Activated CD4-positive, alpha-beta T cell treated with anti-CD3 and anti-CD28 coated beads, Interleukin-2, Interleukin-4, amounts not matched to agents 100 ng/mL and 50 ng/mL, durations not matched to agents 16 hours and 8 hours (primary cell): ENCODE data around the gene STAG1.
"Not testable (repeated sequence)": the region's sequence is repeated elsewhere in the genome, so short reads cannot be mapped to it uniquely, and the experiment has no call there.

Experiments used
- DNase-seq: peaks from one replicate; pipeline ENCODE4 v3.0.0-alpha.2; 2020; ENCODE audit warnings: low spot score

Gene STAG1

DNA sequence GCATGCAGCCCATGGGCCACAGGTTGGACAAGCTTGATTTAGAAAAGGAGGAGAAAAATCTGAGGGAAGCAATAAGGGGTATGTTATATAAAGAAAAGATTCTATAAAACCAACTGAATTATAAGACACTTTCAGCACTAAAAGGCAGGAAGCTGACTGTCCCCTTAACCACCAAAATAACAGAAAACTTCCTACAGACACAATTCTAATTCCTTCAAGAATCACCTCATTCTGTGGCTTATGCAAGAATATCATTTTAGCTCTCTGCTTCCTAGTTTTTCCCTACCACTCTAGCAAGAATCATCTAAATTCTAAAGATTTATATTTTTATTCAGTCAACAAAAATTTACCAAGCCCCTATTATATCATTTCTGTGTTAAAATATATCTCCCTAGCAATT lies 6.3 kb downstream of the STAG1 start:
- DNase-seq: no peak

DNA sequence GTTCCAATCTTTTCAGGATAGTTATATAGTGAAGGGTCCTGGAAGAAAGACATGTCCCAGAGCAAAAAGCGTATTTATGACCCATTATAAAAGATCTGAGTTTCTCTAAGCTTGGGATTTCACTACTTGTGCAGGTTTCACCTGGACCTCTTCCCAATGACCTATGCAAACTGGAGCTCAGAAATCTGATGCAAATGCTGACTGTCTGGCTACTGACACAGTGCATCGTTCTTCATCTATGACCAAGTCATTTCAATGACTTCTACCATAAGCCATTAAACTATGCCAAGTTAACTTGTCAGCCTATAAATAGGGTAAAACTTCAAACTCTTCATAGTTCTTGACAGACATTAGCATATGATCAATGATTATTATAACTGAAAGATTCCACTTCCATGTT lies 11.1 kb downstream of the STAG1 start:
- no peak for DNase-seq

DNA sequence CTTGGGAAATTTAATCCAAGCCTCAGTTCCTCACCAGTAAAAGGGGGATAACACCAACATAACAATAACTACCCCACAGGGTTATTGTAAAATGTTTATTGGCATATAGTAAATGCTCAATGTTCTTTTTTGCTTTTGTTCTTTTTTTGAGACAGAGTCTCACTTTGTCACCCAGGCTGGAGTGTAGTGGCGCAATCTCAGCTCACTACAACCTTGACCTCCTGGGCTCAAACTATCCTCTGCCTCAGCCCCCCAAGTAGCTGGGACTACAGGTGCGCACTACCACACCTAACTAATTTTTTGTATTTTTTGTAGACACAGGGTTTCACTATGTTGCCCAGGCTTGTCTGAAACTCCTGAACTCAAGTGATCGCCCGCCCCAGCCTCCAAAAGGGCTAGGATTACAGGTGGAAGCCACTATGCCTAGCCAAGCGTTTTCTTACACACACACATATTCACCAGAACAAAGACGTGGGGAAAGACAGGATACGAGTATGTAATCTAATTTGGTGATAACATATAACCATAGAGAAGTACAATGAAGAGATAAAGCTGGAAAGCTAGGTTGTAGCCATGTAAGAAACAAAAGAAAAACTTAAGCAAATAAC lies 11.7 kb downstream of the STAG1 start:
- DNase-seq: no peak

DNA sequence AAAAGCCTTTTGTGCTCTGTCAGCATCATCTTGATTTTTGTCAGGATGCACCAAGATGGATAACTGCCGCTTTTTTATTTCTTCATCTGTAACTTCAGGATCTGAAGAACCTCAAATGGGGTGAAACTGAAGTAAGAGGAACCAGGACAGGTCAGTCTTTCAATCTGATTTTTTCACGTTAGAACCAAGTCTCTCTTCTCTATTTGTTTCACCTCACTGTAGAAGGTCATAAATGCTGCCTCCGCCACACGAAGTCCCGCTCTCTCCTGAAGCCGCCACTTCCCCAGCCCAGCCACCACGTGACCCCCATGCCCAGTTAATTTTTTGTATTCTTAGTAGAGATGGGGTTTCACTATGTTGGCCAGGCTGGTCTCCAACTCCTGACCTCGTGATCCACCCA lies 15.2 kb downstream of the STAG1 start:
- DNase-seq: not testable (repeated sequence)

DNA sequence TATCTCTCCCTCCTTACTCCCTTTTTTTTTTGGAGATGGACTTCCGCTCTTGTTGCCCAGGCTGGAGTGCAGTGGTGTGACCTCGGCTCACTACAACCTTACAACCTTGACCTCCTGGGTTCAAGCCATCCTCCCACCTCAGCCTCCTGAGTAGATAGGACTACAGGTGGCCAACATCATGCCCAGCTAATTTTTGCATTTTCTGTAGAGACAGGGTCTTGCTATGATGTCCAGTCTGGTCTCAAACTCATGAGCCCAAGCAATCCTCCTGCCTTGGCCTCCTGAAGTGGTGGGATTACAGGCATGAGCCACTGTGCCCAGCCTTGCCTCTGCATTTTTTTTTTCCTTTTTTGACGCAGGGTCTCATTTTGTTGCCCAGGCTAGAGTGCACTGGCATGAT lies 17.1 kb downstream of the STAG1 start:
- DNase-seq: no peak

DNA sequence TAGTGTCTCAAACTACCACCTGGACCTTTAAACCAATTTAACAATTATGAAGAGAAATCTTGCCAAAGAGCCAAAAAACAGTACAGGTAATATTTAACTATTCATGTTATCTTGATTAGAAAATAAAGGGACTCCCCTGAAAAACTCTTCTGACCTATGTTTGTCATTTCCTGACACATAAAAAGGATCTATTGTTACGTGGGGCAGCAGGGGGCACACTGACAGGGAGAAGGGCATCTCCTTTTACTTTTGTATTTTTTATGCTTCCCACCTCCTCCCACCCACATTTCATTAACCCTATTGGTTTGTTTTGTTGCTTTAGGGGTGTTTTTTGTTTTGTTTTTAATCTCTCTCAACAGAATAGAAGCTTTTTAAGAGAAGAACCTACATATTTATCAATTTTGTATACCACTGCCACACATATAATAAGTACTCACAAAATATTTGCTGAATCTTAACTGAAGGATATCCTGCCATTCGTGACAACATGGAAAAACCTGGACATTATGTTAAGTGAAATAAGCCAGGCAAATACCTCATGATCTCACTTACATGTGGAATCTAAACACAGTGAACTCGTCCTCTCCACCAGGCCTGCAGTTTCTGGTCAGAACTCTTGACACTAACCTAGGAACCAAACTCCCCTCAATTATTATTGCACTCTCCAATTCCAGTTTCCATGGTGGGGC lies 17.7 kb downstream of the STAG1 start:
- DNase-seq: no peak

DNA sequence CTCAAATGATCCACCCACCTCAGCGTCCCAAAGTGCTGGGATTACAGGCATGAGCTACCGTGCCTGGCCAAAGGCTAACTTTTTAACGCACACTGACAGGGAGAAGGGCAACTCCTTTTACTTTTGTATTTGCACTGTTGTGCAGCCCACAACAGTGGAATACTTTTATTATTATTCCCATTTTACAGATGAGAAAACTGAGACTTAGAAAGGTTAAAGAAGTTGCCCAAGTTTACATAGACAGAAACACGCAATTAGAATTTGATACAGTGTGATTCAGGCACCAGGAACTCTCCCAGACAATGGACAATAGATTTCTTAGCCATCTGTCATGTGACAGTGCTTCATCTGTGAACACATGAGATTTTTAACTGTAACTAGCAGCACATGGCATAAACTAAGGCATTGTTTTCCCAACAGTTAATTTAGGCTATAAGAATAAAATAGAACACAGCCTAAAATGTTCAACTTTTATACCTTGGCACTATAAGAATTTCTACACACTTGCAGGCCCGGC lies 18.8 kb downstream of the STAG1 start:
- no peak for DNase-seq

DNA sequence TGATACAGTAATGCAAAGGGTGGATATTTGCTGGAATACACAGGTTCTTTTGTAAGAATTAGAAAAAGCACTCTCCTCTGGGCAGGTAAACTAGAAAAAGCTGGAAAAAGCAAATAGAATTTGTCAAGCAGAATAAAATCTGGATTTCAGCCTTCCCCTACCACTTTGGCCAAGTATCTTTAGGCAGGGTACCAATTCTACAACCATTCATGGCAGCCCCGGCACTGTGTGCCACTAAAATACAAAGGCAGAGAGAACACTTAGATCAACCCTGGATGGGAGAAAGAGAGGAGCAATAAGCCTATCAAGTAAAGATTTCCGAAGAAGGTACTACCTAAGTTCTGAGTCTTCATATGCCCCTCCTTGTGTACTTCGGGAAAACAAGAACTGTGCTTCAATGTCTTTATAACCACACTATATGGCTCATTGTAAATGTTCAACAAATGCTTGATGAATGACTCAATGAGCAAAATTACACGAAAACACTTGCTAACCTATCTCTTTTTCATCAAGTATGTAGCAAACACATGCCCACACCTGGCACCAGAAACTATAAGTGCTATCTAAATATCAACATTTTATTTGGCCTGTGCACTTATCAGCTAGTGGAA lies 20.8 kb downstream of the STAG1 start:
- DNase-seq: no peak

DNA sequence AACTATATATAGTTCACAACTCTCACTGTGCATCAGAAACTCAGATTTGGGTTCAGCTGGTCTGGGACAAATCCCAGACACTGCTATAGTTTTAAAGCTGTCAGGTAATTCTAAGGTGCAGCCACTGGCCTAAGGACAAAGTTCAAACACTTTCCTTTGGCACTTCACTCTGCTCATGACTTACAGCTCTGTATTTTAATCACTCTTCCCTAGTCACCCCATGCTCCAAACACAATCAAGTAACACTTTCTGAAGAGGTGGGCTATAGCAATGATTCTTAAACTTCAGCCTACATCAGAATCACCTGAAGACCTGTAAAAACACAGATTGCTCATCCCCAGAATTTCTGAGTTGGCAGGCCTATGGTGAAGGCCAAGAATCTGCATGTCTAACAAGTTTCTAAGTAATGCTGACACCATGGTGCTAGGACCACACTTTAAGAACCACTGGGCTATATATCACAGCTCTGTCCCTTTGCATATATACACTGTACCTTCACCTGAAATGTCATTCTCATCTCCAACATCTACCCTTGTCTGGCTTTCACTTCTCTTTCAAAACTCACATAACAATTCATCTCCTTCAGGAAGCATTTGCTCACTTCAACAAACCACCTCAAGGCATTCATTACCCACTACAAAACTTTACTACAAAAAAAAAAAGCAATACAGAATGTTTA lies 21.4 kb downstream of the STAG1 start:
- no peak for DNase-seq

DNA sequence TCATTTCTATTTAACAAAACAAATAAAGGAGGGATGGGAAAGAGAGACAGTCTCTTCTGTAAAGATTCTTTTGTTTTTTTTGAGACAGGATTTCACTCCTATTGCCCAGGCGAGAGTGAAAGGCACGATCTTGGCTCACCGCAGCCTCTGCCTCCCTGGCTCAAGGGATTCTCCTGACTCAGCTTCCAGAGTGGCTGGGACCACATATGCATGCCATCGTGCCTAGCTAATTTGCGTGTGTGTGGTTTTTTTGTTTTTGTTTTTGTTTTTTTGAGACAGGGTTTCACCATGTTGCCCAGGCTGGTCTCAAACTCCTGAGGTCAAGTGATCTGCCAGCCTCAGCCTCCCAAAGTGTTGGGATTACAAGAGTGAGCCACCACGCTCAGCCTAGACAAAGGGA lies 23.3 kb downstream of the STAG1 start:
- no peak for DNase-seq

DNA sequence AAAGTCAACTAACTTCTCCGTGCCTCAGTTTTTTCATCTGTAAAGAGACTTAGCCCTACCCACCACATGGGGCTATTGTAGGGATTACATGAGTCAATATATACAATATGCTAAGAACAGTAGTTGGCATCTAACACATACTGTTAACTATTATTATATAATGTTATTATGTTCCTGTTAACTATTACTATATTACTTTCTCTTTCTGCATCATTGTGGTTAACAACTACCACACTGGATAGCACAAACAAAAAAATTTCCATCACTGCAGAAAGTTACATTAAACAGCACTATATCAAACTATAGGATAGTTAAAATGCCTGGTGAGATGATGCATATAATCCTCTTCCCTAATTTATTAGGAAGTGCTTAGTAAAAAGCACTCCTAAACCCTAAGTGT lies 23.7 kb downstream of the STAG1 start:
- DNase-seq: no peak

DNA sequence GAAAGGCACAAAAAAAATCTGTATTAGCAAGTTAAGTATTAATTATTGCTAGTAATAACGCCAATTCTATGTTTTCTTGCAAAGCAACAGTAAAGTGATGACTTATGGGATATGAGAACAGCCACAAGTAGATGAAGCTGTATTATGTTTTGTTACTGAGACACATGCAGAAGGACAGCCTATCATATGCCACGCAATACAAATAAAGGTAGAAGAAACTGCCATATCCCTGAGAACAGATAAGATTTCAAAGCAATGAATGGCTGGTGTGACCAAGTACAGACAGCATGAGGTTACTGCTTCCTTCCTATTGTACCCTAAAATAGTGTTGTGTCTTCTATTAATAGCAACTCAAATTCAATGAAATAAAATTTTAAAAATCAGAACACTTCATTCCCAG lies 26.7 kb downstream of the STAG1 start:
- DNase-seq: no peak

DNA sequence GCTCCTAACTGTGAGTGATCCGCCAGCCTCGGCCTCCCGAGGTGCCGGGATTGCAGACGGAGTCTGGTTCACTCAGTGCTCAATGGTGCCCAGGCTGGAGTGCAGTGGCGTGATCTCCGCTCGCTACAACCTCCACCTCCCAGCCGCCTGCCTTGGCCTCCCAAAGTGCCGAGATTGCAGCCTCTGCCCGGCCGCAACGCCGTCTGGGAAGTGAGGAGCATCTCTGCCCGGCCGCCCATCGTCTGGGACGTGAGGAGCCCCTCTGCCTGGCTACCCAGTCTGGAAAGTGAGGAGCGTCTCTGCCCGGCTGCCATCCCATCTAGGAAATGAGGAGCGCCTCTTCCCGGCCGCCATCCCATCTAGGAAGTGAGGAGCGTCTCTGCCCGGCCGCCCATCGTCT lies 29.3 kb downstream of the STAG1 start:
- not testable (repeated sequence) for DNase-seq

DNA sequence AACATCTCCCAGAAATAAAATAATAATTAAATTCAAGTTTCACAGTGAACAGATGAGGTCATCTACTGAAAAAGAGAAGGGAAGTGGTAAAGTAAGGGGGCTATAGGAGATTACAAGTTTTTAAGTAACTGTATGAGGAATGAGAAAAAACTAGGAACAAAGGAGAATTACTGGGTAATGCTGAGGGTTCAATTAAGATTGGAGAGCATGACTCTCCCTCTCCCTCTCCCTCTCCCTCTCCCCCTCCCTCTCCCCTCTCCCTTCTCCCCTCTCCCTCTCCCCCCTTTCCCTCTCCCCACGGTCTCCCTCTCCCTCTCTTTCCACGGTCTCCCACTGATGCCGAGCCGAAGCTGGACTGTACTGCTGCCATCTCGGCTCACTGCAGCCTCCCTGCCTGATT lies 29.8 kb downstream of the STAG1 start:
- DNase-seq: not testable (repeated sequence)

DNA sequence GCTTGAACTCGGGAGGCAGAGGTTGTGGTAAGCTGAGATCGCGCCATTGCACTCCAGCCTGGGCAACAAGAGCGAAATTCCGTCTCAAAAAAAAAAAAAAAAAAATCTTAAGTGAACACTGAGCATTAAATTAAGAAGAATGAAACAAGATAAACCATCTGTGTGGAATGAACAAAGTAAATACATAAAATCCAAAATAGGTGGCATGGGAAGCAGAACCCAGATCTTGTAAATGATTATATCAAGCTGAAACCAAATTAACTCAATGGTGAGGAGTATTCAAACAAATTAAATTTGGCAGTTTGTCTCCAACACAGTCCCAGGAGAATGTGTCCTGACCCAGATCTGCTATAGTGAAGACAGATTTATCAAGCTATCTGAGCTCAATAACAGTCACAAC lies 32.1 kb downstream of the STAG1 start:
- no peak for DNase-seq

DNA sequence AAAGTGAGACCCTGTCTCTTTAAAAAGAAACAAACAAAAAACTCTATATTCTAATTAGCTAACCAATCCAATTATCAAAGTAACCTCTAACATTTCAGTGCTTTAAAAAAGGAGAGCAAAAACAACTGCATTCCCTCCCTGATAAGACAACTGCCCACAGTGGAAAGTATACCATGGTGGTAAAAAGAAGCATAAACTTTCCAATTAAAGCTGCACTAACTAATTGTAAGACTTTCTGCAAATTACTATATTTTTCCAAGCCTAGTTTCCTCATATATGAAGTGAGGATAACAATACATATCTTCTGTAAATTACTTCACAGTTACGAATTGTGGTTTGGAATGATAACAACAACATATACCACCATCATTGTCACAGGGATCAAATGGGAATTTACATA lies 35.5 kb downstream of the STAG1 start:
- no peak for DNase-seq

DNA sequence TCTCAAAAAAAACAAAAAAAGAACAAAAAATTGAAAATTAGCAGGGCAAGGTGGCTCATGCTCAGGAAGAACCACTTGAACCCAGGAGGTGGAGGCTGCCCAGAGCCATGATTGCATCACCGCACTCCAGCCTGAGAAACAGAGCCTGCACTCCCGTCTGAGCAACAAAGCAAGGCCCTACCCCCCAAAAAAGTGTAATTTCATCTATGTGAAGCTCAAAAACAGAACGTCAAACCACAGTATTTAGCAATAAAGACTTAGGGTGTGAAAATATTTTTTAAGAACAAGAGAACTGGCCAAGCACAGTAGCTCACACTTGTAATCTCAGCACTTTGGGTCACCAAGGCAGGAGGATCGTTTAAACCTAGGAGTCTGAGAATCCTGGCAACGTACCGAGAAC lies 38.2 kb downstream of the STAG1 start:
- DNase-seq: no peak

DNA sequence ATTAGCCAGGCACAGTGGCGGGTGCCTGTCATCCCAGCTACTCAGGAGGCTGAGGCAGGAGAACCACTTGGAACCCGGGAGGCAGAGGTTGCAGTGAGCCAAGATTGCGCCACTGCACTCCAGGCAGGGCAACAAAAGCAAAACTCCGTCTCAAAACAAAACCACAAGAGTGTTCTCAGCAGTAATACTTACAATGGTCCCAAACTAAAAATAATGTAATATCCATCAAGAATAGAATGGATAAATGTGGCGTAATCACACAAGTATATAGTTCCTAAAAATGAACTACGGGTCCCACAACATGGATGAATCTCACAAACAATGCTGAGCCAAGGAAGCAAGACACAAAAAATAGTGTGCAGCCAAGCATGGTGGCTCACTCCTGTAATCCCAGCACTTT lies 39.2 kb downstream of the STAG1 start:
- DNase-seq: no peak

DNA sequence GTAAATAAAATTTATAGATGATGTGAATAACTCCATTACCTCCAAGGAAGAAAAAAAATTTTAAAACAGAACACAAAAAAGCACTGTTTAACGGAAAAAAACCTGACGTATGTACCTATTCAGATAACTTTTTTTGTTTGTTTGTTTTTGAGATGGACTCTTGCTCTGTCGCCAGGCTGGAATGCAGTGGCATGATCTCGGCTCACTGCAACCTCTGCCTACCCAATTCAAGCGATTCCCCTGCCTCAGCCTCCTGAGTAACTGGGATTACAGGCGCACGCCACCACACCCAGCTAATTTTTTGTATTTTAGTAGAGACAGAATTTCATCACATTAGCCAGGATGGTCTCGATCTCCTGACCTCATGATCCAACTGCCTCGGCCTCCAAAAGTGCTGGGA lies 40.3 kb downstream of the STAG1 start:
- DNase-seq: not testable (repeated sequence)

DNA sequence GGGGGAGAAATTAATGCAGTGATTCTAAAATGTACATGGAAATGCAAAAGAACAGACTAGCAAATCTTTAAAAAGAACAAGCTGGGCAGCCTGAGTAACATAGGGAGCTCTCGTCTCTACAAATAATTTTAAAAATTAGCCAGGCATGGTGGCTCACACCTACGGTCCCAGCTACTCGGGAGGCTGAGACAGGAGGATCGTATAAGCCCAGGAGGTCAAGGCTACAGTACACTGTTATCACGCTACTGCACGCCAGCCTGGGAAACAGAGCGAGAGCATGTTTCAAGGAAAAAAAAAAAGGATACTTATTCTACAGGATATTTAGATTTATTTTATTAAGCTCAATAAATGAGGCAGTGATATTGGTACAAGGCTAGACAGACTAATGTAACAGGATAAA lies 40.9 kb downstream of the STAG1 start:
- DNase-seq: no peak

DNA sequence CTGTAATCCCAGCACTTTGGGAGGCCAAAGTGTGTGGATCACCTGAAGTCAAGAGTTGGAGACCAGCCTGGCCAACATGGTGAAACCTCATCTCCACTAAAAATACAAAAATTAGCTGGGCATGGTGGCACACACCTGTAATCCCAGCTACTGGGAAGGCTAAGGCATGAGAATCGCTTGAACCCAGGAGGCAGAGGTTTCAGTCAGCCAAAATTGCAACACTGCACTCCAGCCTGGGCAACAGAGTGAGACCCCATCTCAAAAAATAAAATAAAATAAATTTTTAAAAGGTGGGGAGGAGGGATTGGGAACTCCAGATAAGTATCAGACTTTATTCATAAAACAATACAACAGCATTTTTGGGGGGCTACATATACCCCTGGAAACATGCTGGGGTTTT lies 42.4 kb downstream of the STAG1 start:
- not testable (repeated sequence) for DNase-seq

DNA sequence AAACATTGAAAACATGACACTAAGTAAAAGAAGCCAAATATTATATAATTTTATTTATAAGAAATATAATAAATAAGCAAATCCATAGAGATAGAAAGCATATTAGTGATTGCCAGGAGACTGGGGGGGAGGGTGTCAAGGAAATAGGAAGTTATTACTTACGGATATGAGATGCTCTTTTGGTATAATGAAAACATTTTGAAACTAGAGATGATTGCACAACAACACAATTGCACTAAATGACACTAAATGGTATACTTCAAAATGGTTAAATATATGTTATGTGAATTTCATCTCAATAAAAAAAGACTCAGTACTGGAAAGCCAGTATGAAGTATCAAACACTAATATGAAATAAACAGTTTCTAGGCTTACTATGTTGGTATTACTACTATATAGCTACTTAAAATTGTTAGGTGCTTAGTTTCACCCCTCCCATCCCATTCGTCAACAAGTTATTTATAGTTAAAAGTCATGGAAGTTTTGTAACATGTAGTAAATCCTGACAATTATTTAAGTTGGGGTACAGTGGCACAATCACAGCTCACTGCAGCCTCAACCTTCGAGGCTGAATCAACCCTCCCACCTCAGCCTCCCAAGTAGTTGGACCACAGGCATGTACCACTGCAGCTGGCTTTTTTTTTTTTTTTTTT lies 43.7 kb downstream of the STAG1 start:
- DNase-seq: no peak
